Subcutaneous adipose tissue (tissue), 4 donors: Measurements from ENCODE around the gene SVBP. TPM values are rescaled to one million over a fixed set of nuclear protein-coding genes. Genes with fewer than 3 reads are reported as not detected.

Experiments
- CTCF ChIP-seq: fragments of 450-650 bp; IDR thresholded peaks from one replicate; pipeline ENCODE4 v1.5.1; 2016; ENCODE audit warnings: low read depth, mild to moderate bottlenecking, control low read depth, antibody characterized with exemption, moderate library complexity
- total RNA-seq, 4 donors: library from RNA; depleted of rRNA; stranded (reverse); fragments of >200 nt; gene quantifications; one replicate each; pipeline ENCODE4 v1.1.0, GENCODE V29; 2016

SVBP gene
- total RNA-seq, 4 donors from 2014 or later: 28.6 to 73.4 (median 36.2) TPM

- TF ChIP-seq CTCF: no peak
Measured at GRCh38 chr1:42846257-42847110, 29.3 kb upstream of the SVBP start, which contains the start of gene ZNF691. ZNF691 (plus strand) TSS chr1:42846613; CDS start chr1:42849659, 3,046 bp downstream.

- no peak for TF ChIP-seq CTCF
Measured at GRCh38 chr1:42845866-42846256, 28.7 kb upstream of the SVBP start.

- no peak for TF ChIP-seq CTCF
Measured at GRCh38 chr1:42845193-42845592, 28.0 kb upstream of the SVBP start.

GRCh38 chr1:42844592-42845140, 27.5 kb upstream of the SVBP start:
- TF ChIP-seq CTCF: no peak

- TF ChIP-seq CTCF: no peak
Measured at GRCh38 chr1:42841440-42842147, 24.4 kb upstream of the SVBP start.

- no peak for TF ChIP-seq CTCF
Measured at GRCh38 chr1:42841010-42841409, 23.8 kb upstream of the SVBP start.
